Thoracic aorta (tissue), 2 donors: Measurements from ENCODE around the gene NCAN. TPM values are rescaled to one million over a fixed set of nuclear protein-coding genes. Genes with fewer than 3 reads are reported as not detected.
"Not testable (repeated sequence)": the region's sequence is repeated elsewhere in the genome, so short reads cannot be mapped to it uniquely, and the experiment has no call there.

Experiments used
- ATAC-seq: fragments of 150-250 bp; one replicate; pipeline ENCODE4 v1.8.0; 2017; ENCODE audit warnings: low read depth; ENCODE audit not compliant: insufficient number of reproducible peaks, low FRiP score
- DNase-seq: peaks from one replicate; pipeline ENCODE4 v3.0.0-alpha.2; 2020; ENCODE audit warnings: low spot score
- H3K27ac ChIP-seq, 2 donors: fragments of 200-600 bp; sonication (generic); 1 replicate in 1 of 2; 2 replicates in 1 of 2; pipeline ENCODE4 v1.5.1; 2016; ENCODE audit warnings: mild to moderate bottlenecking in 2 of 2, moderate library complexity in 2 of 2
- H3K27me3 ChIP-seq: fragments of 200-600 bp; sonication (generic); replicated peaks from 2 replicates; pipeline ENCODE4 v1.6.0; 2016; ENCODE audit warnings: mild to moderate bottlenecking; ENCODE audit not compliant: insufficient read depth
- H3K36me3 ChIP-seq: fragments of 200-600 bp; sonication (generic); one replicate; pipeline ENCODE4 v1.5.1; 2016
- H3K4me1 ChIP-seq, 2 donors: fragments of 200-600 bp; sonication (generic); 1 replicate in 1 of 2; 2 replicates in 1 of 2; pipeline versions ENCODE4 v1.5.1 to v1.6.0; 2016; ENCODE audit warnings: low read depth in 2 of 2, mild to moderate bottlenecking in 1 of 2; ENCODE audit not compliant: control insufficient read depth in 1 of 2
- H3K4me3 ChIP-seq: fragments of 200-600 bp; sonication (generic); 2 replicates; pipeline ENCODE4 v1.5.1; 2016; ENCODE audit warnings: mild to moderate bottlenecking
- H3K9me3 ChIP-seq: fragments of 200-600 bp; sonication (generic); 2 replicates; pipeline ENCODE4 v1.5.1; 2016
- CTCF ChIP-seq: fragments of 200-600 bp; sonication (generic); IDR thresholded peaks from one replicate; pipeline ENCODE4 v1.5.1; 2019; ENCODE audit warnings: antibody characterized with exemption
- total RNA-seq, 2 donors: library from RNA; depleted of rRNA; stranded (reverse); fragments of >200 nt; gene quantifications; one replicate each; pipeline versions ENCODE4 v1.1.0 to v1.2.3, GENCODE V29; 2016

The NCAN gene
- total RNA-seq, 2 donors from 2014 or later, result not detected

GRCh38 chr19:19170053-19170872, 41.5 kb upstream of the NCAN start, which contains the start of gene MEF2B:
Gene MEF2B (minus strand): TSS chr19:19170263. CDS start chr19:19150735, 19,528 bp downstream.
- Histone ChIP-seq H3K36me3 (no peaks in the 10 kb centered on the region), H3K27ac (no peak within 1 kb of the TSS), H3K4me3 (peak within 1 kb of the TSS; percentile 53), H3K27me3 (no peaks in the 10 kb centered on the region), H3K9me3 (no peaks in the 10 kb centered on the region), H3K4me1 (peaks cover 6 to 9% of the 10 kb centered on the region in 2 donors)
- TF ChIP-seq CTCF, result no peak
- ATAC-seq, result no peak
- DNase-seq, result no peak

- TF ChIP-seq CTCF, result no peak
- no peak overlapping the region for H3K4me3 ChIP-seq
- no peaks in the 10 kb centered on the region for H3K27me3 ChIP-seq
- peaks cover 6 to 9% of the 10 kb centered on the region in 2 donors for H3K4me1 ChIP-seq
- H3K9me3 ChIP-seq, result no peaks in the 10 kb centered on the region
- DNase-seq (no peak), ATAC-seq (no peak)
- H3K36me3 ChIP-seq, result no peaks in the 10 kb centered on the region
- H3K27ac ChIP-seq, result no peak overlapping the region
These were observed 40.7 kb upstream of the NCAN start for GRCh38 chr19:19170873-19171672.

- H3K27me3 ChIP-seq, result no peaks in the 10 kb centered on the region
- no peaks in the 10 kb centered on the region for H3K36me3 ChIP-seq
- ATAC-seq, result no peak
- H3K27ac ChIP-seq, result no peak overlapping the region
- no peak for TF ChIP-seq CTCF
- no peaks in the 10 kb centered on the region for H3K9me3 ChIP-seq
- no peak for DNase-seq
- no peak overlapping the region for H3K4me3 ChIP-seq
- peaks cover 6 to 9% of the 10 kb centered on the region in 2 donors for H3K4me1 ChIP-seq
These were observed 39.8 kb upstream of the NCAN start for GRCh38 chr19:19171821-19172532.

- not testable (repeated sequence) for H3K27me3 ChIP-seq, H3K9me3 ChIP-seq, ATAC-seq, H3K4me1 ChIP-seq, H3K27ac ChIP-seq, DNase-seq, H3K36me3 ChIP-seq, H3K4me3 ChIP-seq
These were observed 38.5 kb upstream of the NCAN start for GRCh38 chr19:19173243-19173642.

GRCh38 chr19:19176950-19177349, 34.8 kb upstream of the NCAN start:
- H3K4me1 ChIP-seq, result no peaks in the 10 kb centered on the region
- H3K27me3 ChIP-seq, result no peaks in the 10 kb centered on the region
- no peak for TF ChIP-seq CTCF
- peaks cover 13% of the 10 kb centered on the region for H3K36me3 ChIP-seq
- DNase-seq, result no peak
- no peak for ATAC-seq
- H3K9me3 ChIP-seq, result no peaks in the 10 kb centered on the region
- no peak overlapping the region for H3K27ac ChIP-seq
- H3K4me3 ChIP-seq, result no peak overlapping the region
